HepG2 (cell line): ENCODE measurements around the gene MPP3. TPM values are rescaled to one million over a fixed set of nuclear protein-coding genes. Genes with fewer than 3 reads are reported as not detected.
A peak's percentile ranks its signal among the peaks of the same experiment; 100 is the strongest.

ENCODE experiments used
- FOXK1 ChIP-seq: sonication (generic); formaldehyde crosslinking; IDR thresholded peaks from 2 replicates; pipeline ENCODE4 v1.4.0; 2020; ENCODE audit warnings: low read depth, missing genetic modification reagents, borderline replicate concordance
- GATAD1 ChIP-seq: IDR thresholded peaks from 2 replicates; pipeline ENCODE4 v1.6.1; 2016; ENCODE audit warnings: missing genetic modification reagents, missing compliant biosample characterization
- GPN1 ChIP-seq: sonication (generic); formaldehyde crosslinking; IDR thresholded peaks from 2 replicates; pipeline ENCODE4 v1.5.1; 2020; ENCODE audit warnings: missing genetic modification reagents, borderline replicate concordance
- GTF3A ChIP-seq: sonication (generic); formaldehyde crosslinking; conservative IDR thresholded peaks from 2 replicates; pipeline ENCODE4 v1.4.0; 2020; ENCODE audit warnings: mild to moderate bottlenecking, missing genetic modification reagents
- HNRNPH1 ChIP-seq: fragments of 200-400 bp; formaldehyde crosslinking; optimal IDR thresholded peaks from 2 replicates; pipeline ENCODE3; 2017; ENCODE audit warnings: mild to moderate bottlenecking, low read depth, low read length
- KLF9 ChIP-seq: IDR thresholded peaks from 2 replicates; pipeline ENCODE4 v1.6.1; 2016; ENCODE audit warnings: low read depth
- MYC ChIP-seq: sonication (generic); formaldehyde crosslinking; IDR thresholded peaks from 2 replicates; pipeline ENCODE4 v1.9.0; 2021; ENCODE audit warnings: missing genetic modification reagents, borderline replicate concordance
- POGZ ChIP-seq: sonication (generic); formaldehyde crosslinking; IDR thresholded peaks from 2 replicates; pipeline ENCODE4 v1.4.0; 2020; ENCODE audit warnings: mild to moderate bottlenecking, missing genetic modification reagents
- PRPF4 ChIP-seq: fragments of 200-400 bp; formaldehyde crosslinking; IDR thresholded peaks from 2 replicates; pipeline ENCODE4 v1.6.1; 2016; ENCODE audit warnings: low read length, low read depth; ENCODE audit not compliant: poor library complexity, severe bottlenecking
- SATB2 ChIP-seq: sonication (generic); formaldehyde crosslinking; IDR thresholded peaks from 2 replicates; pipeline ENCODE4 v1.5.0; 2020; ENCODE audit warnings: missing genetic modification reagents
- SNRNP70 ChIP-seq: fragments of 200-400 bp; formaldehyde crosslinking; IDR thresholded peaks from 2 replicates; pipeline ENCODE4 v1.6.1; 2017; ENCODE audit warnings: mild to moderate bottlenecking, low read depth, low read length, moderate library complexity
- TAF1 ChIP-seq: sonication (generic); formaldehyde crosslinking; IDR thresholded peaks from 2 replicates; pipeline ENCODE4 v1.4.0; 2020; ENCODE audit warnings: missing genetic modification reagents
- TSC22D2 ChIP-seq: sonication (generic); formaldehyde crosslinking; IDR thresholded peaks from 2 replicates; pipeline ENCODE4 v1.5.1; 2020; ENCODE audit warnings: missing genetic modification reagents, mild to moderate bottlenecking, borderline replicate concordance
- ZNF543 ChIP-seq: sonication (generic); formaldehyde crosslinking; IDR thresholded peaks from 2 replicates; pipeline ENCODE4 v1.4.0; 2020; ENCODE audit warnings: mild to moderate bottlenecking, missing genetic modification reagents
- ZNF563 ChIP-seq: sonication (generic); formaldehyde crosslinking; IDR thresholded peaks from 2 replicates; pipeline ENCODE4 v1.8.0; 2022; ENCODE audit warnings: mild to moderate bottlenecking, moderate library complexity, missing genetic modification reagents
- ZNF652 ChIP-seq: IDR thresholded peaks from 2 replicates; pipeline ENCODE4 v1.6.1; 2016; ENCODE audit warnings: low read depth, borderline replicate concordance
- ZNF773 ChIP-seq: sonication (generic); formaldehyde crosslinking; IDR thresholded peaks from 2 replicates; pipeline ENCODE4 v1.4.0; 2020; ENCODE audit warnings: missing genetic modification reagents, borderline replicate concordance
- ZNF83 ChIP-seq: sonication (generic); formaldehyde crosslinking; IDR thresholded peaks from 2 replicates; pipeline ENCODE4 v1.4.0; 2020; ENCODE audit warnings: missing genetic modification reagents, mild to moderate bottlenecking, borderline replicate concordance
- polyA plus RNA-seq, 8 experiments: library from polyadenylated mRNA; depleted of rRNA in 3 of 8; stranded (reverse) in 7 of 8; unstranded in 1 of 8; fragments of >200 nt; fragmentation: Illumina TruSeq in 4 of 8; extraction: Trizol in 4 of 8; gene quantifications; 2 replicates each; pipeline versions ENCODE4 v1.2.1 to v1.2.3, GENCODE V29; 2011 to 2016; ENCODE audit warnings: low read depth in 4 of 8, missing spikeins in 1 of 8, mixed read lengths in 1 of 8; ENCODE audit not compliant: insufficient read depth in 1 of 8
- total RNA-seq, 5 experiments: library from RNA; depleted of rRNA; stranded (reverse); fragments of >200 nt; fragmentation: Illumina TruSeq; extraction: Trizol; gene quantifications; 2 replicates each; pipeline ENCODE4 v1.2.3, GENCODE V29; 2016; ENCODE audit warnings: low read depth in 1 of 5
- TF ChIP-seq, protein P1 (sequence below): sonication (generic); formaldehyde crosslinking; IDR thresholded peaks from 2 replicates; pipeline ENCODE4 v1.4.0; 2020; ENCODE audit warnings: missing genetic modification reagents, mild to moderate bottlenecking, borderline replicate concordance
- TF ChIP-seq, protein P2 (sequence below): sonication (generic); formaldehyde crosslinking; IDR thresholded peaks from 2 replicates; pipeline ENCODE4 v1.4.0; 2020; ENCODE audit warnings: mild to moderate bottlenecking, missing genetic modification reagents
- TF ChIP-seq, protein P3 (sequence below): sonication (generic); formaldehyde crosslinking; IDR thresholded peaks from 2 replicates; pipeline ENCODE4 v1.4.0; 2020; ENCODE audit warnings: missing genetic modification reagents, mild to moderate bottlenecking, borderline replicate concordance

The MPP3 gene
- total and polyA plus RNA-seq, 2 of the 13 experiments (the other 11 are each of a cell fraction or from before 2014, with no cell fraction given), result 0.91 to 1.8 TPM

DNA sequence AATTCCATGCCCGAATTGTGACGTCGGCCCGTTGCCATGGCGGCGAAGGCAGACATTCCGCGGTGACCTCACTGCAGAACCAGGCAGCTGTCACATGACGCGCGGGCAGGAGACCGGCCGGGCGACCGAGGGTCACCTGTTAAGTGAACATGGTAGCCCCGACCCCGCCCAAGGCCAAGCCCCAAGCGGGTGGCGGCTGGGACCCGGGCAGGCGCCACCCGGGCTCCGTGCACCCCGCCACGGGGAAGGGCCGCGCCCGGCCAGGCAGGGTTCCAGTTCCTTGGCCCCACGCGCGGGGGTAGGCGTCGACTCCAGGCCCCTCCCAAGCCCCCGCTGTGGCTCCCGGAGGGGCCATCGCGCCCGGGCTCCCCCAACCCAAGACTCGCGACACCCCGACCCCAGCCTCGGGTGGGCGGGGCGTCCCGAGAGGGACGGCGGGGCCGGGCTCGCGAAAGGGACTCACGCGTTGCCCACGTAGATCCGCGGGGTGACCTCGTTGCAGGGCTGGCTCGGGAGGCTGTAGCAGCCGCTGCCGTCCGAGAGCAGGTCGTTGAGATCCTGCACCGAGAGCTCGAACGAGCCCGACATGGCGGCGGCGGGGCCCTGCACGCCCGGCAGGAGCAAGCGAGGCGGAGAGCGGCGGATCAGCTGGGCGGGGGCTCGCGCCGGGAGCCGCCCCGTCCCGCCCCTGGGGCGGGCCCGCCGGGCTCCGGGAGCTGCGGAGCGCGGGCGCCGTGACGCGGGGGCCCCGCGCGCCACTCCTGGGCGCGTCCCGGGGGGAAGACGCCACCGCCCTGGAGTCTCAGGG is 54.4 kb downstream of the MPP3 start, which contains the start of gene DUSP3 (continued):
- TF ChIP-seq ZNF543 (CRISPR knock-in tag), result peak; percentile 82
- TF ChIP-seq, protein P1, sequence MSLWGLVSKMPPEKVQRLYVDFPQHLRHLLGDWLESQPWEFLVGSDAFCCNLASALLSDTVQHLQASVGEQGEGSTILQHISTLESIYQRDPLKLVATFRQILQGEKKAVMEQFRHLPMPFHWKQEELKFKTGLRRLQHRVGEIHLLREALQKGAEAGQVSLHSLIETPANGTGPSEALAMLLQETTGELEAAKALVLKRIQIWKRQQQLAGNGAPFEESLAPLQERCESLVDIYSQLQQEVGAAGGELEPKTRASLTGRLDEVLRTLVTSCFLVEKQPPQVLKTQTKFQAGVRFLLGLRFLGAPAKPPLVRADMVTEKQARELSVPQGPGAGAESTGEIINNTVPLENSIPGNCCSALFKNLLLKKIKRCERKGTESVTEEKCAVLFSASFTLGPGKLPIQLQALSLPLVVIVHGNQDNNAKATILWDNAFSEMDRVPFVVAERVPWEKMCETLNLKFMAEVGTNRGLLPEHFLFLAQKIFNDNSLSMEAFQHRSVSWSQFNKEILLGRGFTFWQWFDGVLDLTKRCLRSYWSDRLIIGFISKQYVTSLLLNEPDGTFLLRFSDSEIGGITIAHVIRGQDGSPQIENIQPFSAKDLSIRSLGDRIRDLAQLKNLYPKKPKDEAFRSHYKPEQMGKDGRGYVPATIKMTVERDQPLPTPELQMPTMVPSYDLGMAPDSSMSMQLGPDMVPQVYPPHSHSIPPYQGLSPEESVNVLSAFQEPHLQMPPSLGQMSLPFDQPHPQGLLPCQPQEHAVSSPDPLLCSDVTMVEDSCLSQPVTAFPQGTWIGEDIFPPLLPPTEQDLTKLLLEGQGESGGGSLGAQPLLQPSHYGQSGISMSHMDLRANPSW (CRISPR knock-in tag), result peak; percentile 40; the same call in 1 of the 2 replicates
- no peak for TF ChIP-seq HNRNPH1
- no peak for TF ChIP-seq SNRNP70
- TF ChIP-seq GTF3A (CRISPR knock-in tag), result 0 out of 2 replicates have a peak, but pooled peaks have one; percentile 23
- peak; percentile 90 for TF ChIP-seq MYC (CRISPR knock-in tag)
- TF ChIP-seq PRPF4, result peak; percentile 0
- no peak for TF ChIP-seq ZNF652 (CRISPR knock-in tag)
- TF ChIP-seq ZNF83 (CRISPR knock-in tag), result peak; percentile 96
- TF ChIP-seq GATAD1 (CRISPR knock-in tag), result no peak; the same call in none of the 2 replicates
- 0 out of 2 replicates have a peak, but pooled peaks have one; percentile 27 for TF ChIP-seq GPN1 (CRISPR knock-in tag)
- no peak for TF ChIP-seq KLF9
- TF ChIP-seq SATB2, result no peak
- TF ChIP-seq, protein P2, sequence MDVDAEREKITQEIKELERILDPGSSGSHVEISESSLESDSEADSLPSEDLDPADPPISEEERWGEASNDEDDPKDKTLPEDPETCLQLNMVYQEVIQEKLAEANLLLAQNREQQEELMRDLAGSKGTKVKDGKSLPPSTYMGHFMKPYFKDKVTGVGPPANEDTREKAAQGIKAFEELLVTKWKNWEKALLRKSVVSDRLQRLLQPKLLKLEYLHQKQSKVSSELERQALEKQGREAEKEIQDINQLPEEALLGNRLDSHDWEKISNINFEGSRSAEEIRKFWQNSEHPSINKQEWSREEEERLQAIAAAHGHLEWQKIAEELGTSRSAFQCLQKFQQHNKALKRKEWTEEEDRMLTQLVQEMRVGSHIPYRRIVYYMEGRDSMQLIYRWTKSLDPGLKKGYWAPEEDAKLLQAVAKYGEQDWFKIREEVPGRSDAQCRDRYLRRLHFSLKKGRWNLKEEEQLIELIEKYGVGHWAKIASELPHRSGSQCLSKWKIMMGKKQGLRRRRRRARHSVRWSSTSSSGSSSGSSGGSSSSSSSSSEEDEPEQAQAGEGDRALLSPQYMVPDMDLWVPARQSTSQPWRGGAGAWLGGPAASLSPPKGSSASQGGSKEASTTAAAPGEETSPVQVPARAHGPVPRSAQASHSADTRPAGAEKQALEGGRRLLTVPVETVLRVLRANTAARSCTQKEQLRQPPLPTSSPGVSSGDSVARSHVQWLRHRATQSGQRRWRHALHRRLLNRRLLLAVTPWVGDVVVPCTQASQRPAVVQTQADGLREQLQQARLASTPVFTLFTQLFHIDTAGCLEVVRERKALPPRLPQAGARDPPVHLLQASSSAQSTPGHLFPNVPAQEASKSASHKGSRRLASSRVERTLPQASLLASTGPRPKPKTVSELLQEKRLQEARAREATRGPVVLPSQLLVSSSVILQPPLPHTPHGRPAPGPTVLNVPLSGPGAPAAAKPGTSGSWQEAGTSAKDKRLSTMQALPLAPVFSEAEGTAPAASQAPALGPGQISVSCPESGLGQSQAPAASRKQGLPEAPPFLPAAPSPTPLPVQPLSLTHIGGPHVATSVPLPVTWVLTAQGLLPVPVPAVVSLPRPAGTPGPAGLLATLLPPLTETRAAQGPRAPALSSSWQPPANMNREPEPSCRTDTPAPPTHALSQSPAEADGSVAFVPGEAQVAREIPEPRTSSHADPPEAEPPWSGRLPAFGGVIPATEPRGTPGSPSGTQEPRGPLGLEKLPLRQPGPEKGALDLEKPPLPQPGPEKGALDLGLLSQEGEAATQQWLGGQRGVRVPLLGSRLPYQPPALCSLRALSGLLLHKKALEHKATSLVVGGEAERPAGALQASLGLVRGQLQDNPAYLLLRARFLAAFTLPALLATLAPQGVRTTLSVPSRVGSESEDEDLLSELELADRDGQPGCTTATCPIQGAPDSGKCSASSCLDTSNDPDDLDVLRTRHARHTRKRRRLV (CRISPR knock-in tag), result no peak
- peak; percentile 51; the same call in 1 of the 2 replicates for TF ChIP-seq FOXK1
- peak; percentile 97 for TF ChIP-seq ZNF563
- TF ChIP-seq TSC22D2 (CRISPR knock-in tag), result peak; percentile 55; the same call in 1 of the 2 replicates
- TF ChIP-seq ZNF773 (CRISPR knock-in tag), result 0 out of 2 replicates have a peak, but pooled peaks have one; percentile 12
- TF ChIP-seq TAF1 (CRISPR knock-in tag), result peak; percentile 91
- TF ChIP-seq POGZ (CRISPR knock-in tag), result no peak; the same call in 1 of the 2 replicates
- TF ChIP-seq, protein P3, sequence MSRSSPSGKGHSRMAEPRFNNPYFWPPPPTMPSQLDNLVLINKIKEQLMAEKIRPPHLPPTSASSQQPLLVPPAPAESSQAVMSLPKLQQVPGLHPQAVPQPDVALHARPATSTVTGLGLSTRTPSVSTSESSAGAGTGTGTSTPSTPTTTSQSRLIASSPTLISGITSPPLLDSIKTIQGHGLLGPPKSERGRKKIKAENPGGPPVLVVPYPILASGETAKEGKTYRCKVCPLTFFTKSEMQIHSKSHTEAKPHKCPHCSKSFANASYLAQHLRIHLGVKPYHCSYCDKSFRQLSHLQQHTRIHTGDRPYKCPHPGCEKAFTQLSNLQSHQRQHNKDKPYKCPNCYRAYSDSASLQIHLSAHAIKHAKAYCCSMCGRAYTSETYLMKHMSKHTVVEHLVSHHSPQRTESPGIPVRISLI, result no peak; the same call in 1 of the 2 replicates
